ENCODE measurements around the gene BTF3.
"Not testable (repeated sequence)": the region's sequence is repeated elsewhere in the genome, so short reads cannot be mapped to it uniquely, and the experiment has no call there.

Gene BTF3

GRCh38 chr5:73460133-73460532 is 38.1 kb upstream of the BTF3 start:
- Histone ChIP-seq H3K27me3 (replicated peaks; ENCODE audit: control insufficient read depth, insufficient read depth, low read length, poor library complexity, severe bottlenecking) (peaks cover 8% of the 10 kb centered on the region), H3K27ac (ENCODE audit: insufficient read depth, low read length, poor library complexity, severe bottlenecking) (no peak overlapping the region), H3K4me3 (ENCODE audit: insufficient read depth, low read depth, low read length, poor library complexity, severe bottlenecking) (no peak overlapping the region), H3K36me3 (ENCODE audit: control insufficient read depth, insufficient read depth, low read length) (no peaks in the 10 kb centered on the region), H3K9me3 (ENCODE audit: control insufficient read depth, low read length) (no peaks in the 10 kb centered on the region), H3K4me1 (ENCODE audit: control insufficient read depth, insufficient read depth, low read length, poor library complexity, severe bottlenecking) (no peaks in the 10 kb centered on the region)
- no peak for DNase-seq

- Histone ChIP-seq H3K27me3 (replicated peaks; ENCODE audit: control insufficient read depth, insufficient read depth, low read length, poor library complexity, severe bottlenecking) (no peaks in the 10 kb centered on the region), H3K36me3 (ENCODE audit: control insufficient read depth, insufficient read depth, low read length) (no peaks in the 10 kb centered on the region), H3K27ac (ENCODE audit: insufficient read depth, low read length, poor library complexity, severe bottlenecking) (no peak overlapping the region), H3K4me3 (ENCODE audit: insufficient read depth, low read depth, low read length, poor library complexity, severe bottlenecking) (no peak overlapping the region), H3K9me3 (ENCODE audit: control insufficient read depth, low read length) (no peaks in the 10 kb centered on the region), H3K4me1 (ENCODE audit: control insufficient read depth, insufficient read depth, low read length, poor library complexity, severe bottlenecking) (no peaks in the 10 kb centered on the region)
- DNase-seq = no peak
Observed at GRCh38 chr5:73464016-73464745, 34.1 kb upstream of the BTF3 start.

- not testable (repeated sequence) for H3K4me1 ChIP-seq (ENCODE audit: control insufficient read depth, insufficient read depth, low read length, poor library complexity, severe bottlenecking); H3K36me3 ChIP-seq (ENCODE audit: control insufficient read depth, insufficient read depth, low read length); H3K9me3 ChIP-seq (ENCODE audit: control insufficient read depth, low read length); H3K27ac ChIP-seq (ENCODE audit: insufficient read depth, low read length, poor library complexity, severe bottlenecking); H3K27me3 ChIP-seq (replicated peaks; ENCODE audit: control insufficient read depth, insufficient read depth, low read length, poor library complexity, severe bottlenecking); DNase-seq; H3K4me3 ChIP-seq (ENCODE audit: insufficient read depth, low read depth, low read length, poor library complexity, severe bottlenecking)
Observed at GRCh38 chr5:73468638-73469037, 29.6 kb upstream of the BTF3 start.

GRCh38 chr5:73469878-73470277 is 28.4 kb upstream of the BTF3 start:
- no peaks in the 10 kb centered on the region for H3K36me3 ChIP-seq (ENCODE audit: control insufficient read depth, insufficient read depth, low read length)
- no peaks in the 10 kb centered on the region for H3K9me3 ChIP-seq (ENCODE audit: control insufficient read depth, low read length)
- H3K4me3 ChIP-seq (ENCODE audit: insufficient read depth, low read depth, low read length, poor library complexity, severe bottlenecking) = no peak overlapping the region
- no peak overlapping the region for H3K27ac ChIP-seq (ENCODE audit: insufficient read depth, low read length, poor library complexity, severe bottlenecking)
- no peaks in the 10 kb centered on the region for H3K4me1 ChIP-seq (ENCODE audit: control insufficient read depth, insufficient read depth, low read length, poor library complexity, severe bottlenecking)
- no peaks in the 10 kb centered on the region for H3K27me3 ChIP-seq (replicated peaks; ENCODE audit: control insufficient read depth, insufficient read depth, low read length, poor library complexity, severe bottlenecking)
- DNase-seq = no peak

- Histone ChIP-seq H3K27ac (ENCODE audit: insufficient read depth, low read length, poor library complexity, severe bottlenecking) (no peak overlapping the region), H3K27me3 (replicated peaks; ENCODE audit: control insufficient read depth, insufficient read depth, low read length, poor library complexity, severe bottlenecking) (no peaks in the 10 kb centered on the region), H3K36me3 (ENCODE audit: control insufficient read depth, insufficient read depth, low read length) (no peaks in the 10 kb centered on the region), H3K4me3 (ENCODE audit: insufficient read depth, low read depth, low read length, poor library complexity, severe bottlenecking) (no peak overlapping the region), H3K9me3 (ENCODE audit: control insufficient read depth, low read length) (no peaks in the 10 kb centered on the region), H3K4me1 (ENCODE audit: control insufficient read depth, insufficient read depth, low read length, poor library complexity, severe bottlenecking) (no peaks in the 10 kb centered on the region)
- no peak for DNase-seq
Observed at GRCh38 chr5:73471654-73472053, 26.6 kb upstream of the BTF3 start.

- Histone ChIP-seq H3K27me3 (replicated peaks; ENCODE audit: control insufficient read depth, insufficient read depth, low read length, poor library complexity, severe bottlenecking) (no peaks in the 10 kb centered on the region), H3K4me3 (ENCODE audit: insufficient read depth, low read depth, low read length, poor library complexity, severe bottlenecking) (no peak overlapping the region), H3K9me3 (ENCODE audit: control insufficient read depth, low read length) (no peaks in the 10 kb centered on the region), H3K4me1 (ENCODE audit: control insufficient read depth, insufficient read depth, low read length, poor library complexity, severe bottlenecking) (no peaks in the 10 kb centered on the region), H3K27ac (ENCODE audit: insufficient read depth, low read length, poor library complexity, severe bottlenecking) (no peak overlapping the region), H3K36me3 (ENCODE audit: control insufficient read depth, insufficient read depth, low read length) (no peaks in the 10 kb centered on the region)
- no peak for DNase-seq
Observed at GRCh38 chr5:73472116-73472515, 26.1 kb upstream of the BTF3 start.

GRCh38 chr5:73480500-73480899 is 17.7 kb upstream of the BTF3 start:
- Histone ChIP-seq H3K4me1 (ENCODE audit: control insufficient read depth, insufficient read depth, low read length, poor library complexity, severe bottlenecking) (no peaks in the 10 kb centered on the region), H3K9me3 (ENCODE audit: control insufficient read depth, low read length) (no peaks in the 10 kb centered on the region), H3K36me3 (ENCODE audit: control insufficient read depth, insufficient read depth, low read length) (no peaks in the 10 kb centered on the region), H3K4me3 (ENCODE audit: insufficient read depth, low read depth, low read length, poor library complexity, severe bottlenecking) (no peak overlapping the region), H3K27ac (ENCODE audit: insufficient read depth, low read length, poor library complexity, severe bottlenecking) (no peak overlapping the region), H3K27me3 (replicated peaks; ENCODE audit: control insufficient read depth, insufficient read depth, low read length, poor library complexity, severe bottlenecking) (no peaks in the 10 kb centered on the region)
- no peak for DNase-seq

- Histone ChIP-seq H3K9me3 (ENCODE audit: control insufficient read depth, low read length) (no peaks in the 10 kb centered on the region), H3K4me3 (ENCODE audit: insufficient read depth, low read depth, low read length, poor library complexity, severe bottlenecking) (no peak overlapping the region), H3K27ac (ENCODE audit: insufficient read depth, low read length, poor library complexity, severe bottlenecking) (no peak overlapping the region), H3K36me3 (ENCODE audit: control insufficient read depth, insufficient read depth, low read length) (no peaks in the 10 kb centered on the region), H3K27me3 (replicated peaks; ENCODE audit: control insufficient read depth, insufficient read depth, low read length, poor library complexity, severe bottlenecking) (no peaks in the 10 kb centered on the region), H3K4me1 (ENCODE audit: control insufficient read depth, insufficient read depth, low read length, poor library complexity, severe bottlenecking) (no peaks in the 10 kb centered on the region)
- DNase-seq = no peak
Observed at GRCh38 chr5:73482383-73483136, 15.7 kb upstream of the BTF3 start.

GRCh38 chr5:73483676-73484075 is 14.6 kb upstream of the BTF3 start:
- Histone ChIP-seq H3K4me1 (ENCODE audit: control insufficient read depth, insufficient read depth, low read length, poor library complexity, severe bottlenecking) (no peaks in the 10 kb centered on the region), H3K36me3 (ENCODE audit: control insufficient read depth, insufficient read depth, low read length) (no peaks in the 10 kb centered on the region), H3K27me3 (replicated peaks; ENCODE audit: control insufficient read depth, insufficient read depth, low read length, poor library complexity, severe bottlenecking) (no peaks in the 10 kb centered on the region), H3K9me3 (ENCODE audit: control insufficient read depth, low read length) (no peaks in the 10 kb centered on the region), H3K4me3 (ENCODE audit: insufficient read depth, low read depth, low read length, poor library complexity, severe bottlenecking) (no peak overlapping the region), H3K27ac (ENCODE audit: insufficient read depth, low read length, poor library complexity, severe bottlenecking) (no peak overlapping the region)
- no peak for DNase-seq

- Histone ChIP-seq H3K27ac (ENCODE audit: insufficient read depth, low read length, poor library complexity, severe bottlenecking) (no peak overlapping the region), H3K9me3 (ENCODE audit: control insufficient read depth, low read length) (no peaks in the 10 kb centered on the region), H3K27me3 (replicated peaks; ENCODE audit: control insufficient read depth, insufficient read depth, low read length, poor library complexity, severe bottlenecking) (no peaks in the 10 kb centered on the region), H3K4me3 (ENCODE audit: insufficient read depth, low read depth, low read length, poor library complexity, severe bottlenecking) (no peak overlapping the region), H3K36me3 (ENCODE audit: control insufficient read depth, insufficient read depth, low read length) (no peaks in the 10 kb centered on the region), H3K4me1 (ENCODE audit: control insufficient read depth, insufficient read depth, low read length, poor library complexity, severe bottlenecking) (no peaks in the 10 kb centered on the region)
- DNase-seq = no peak
Observed at GRCh38 chr5:73484511-73484910, 13.7 kb upstream of the BTF3 start.
